Stomach (tissue), 4 donors: ENCODE data around the gene RPL36A.

Experiments
- EP300 ChIP-seq: sonication (generic); formaldehyde crosslinking; IDR thresholded peaks from one replicate; pipeline ENCODE4 v1.6.1; 2017; ENCODE audit warnings: antibody characterized with exemption
- POLR2A ChIP-seq, 4 donors: fragments of 450-650 bp; IDR thresholded peaks; one replicate each; pipeline ENCODE4 v1.6.1; 2016; ENCODE audit warnings: antibody characterized with exemption in 4 of 4, control low read depth in 2 of 4, mild to moderate bottlenecking in 1 of 4, moderate library complexity in 1 of 4
- POLR2AphosphoS5 ChIP-seq, 3 donors: sonication (generic); formaldehyde crosslinking; IDR thresholded peaks; one replicate each; pipeline ENCODE4 v1.6.1; 2016; ENCODE audit warnings: antibody characterized with exemption in 3 of 3
- TF ChIP-seq, protein P1 (sequence below), 7 experiments: fragments of 450-650 bp in 4 of 7; fragments of 200-600 bp in 3 of 7; sonication (generic) in 3 of 7; IDR thresholded peaks; one replicate each; pipeline ENCODE4 v1.5.1; 2016 to 2019; ENCODE audit warnings: antibody characterized with exemption in 7 of 7, control low read depth in 2 of 7, mild to moderate bottlenecking in 1 of 7

DNA sequence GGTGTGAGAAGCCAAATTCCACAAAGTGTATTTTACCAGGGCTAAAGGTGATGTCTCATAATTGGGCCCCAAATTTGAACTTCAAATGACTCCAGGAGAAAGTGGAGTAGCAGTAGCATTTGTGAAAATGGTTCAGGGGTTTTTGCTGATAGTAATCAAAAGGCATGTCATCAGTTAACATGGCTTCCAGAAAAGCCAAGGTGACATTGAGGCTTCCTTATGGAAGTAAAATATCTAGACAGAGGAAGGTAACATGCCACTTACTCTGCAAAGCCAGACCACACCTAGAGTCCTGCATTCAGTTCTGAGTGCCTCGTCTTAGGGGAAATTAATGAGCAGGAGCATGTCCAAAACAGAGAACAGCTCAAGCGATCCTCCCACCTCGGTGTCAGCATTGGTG lies 2.2 kb upstream of the RPL36A start:
- TF ChIP-seq, protein P1, sequence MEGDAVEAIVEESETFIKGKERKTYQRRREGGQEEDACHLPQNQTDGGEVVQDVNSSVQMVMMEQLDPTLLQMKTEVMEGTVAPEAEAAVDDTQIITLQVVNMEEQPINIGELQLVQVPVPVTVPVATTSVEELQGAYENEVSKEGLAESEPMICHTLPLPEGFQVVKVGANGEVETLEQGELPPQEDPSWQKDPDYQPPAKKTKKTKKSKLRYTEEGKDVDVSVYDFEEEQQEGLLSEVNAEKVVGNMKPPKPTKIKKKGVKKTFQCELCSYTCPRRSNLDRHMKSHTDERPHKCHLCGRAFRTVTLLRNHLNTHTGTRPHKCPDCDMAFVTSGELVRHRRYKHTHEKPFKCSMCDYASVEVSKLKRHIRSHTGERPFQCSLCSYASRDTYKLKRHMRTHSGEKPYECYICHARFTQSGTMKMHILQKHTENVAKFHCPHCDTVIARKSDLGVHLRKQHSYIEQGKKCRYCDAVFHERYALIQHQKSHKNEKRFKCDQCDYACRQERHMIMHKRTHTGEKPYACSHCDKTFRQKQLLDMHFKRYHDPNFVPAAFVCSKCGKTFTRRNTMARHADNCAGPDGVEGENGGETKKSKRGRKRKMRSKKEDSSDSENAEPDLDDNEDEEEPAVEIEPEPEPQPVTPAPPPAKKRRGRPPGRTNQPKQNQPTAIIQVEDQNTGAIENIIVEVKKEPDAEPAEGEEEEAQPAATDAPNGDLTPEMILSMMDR (IDR thresholded peaks at IDR 0.05) = no peak
- TF ChIP-seq POLR2AphosphoS5 (IDR thresholded peaks at IDR 0.05) (no peak), POLR2A (IDR thresholded peaks at IDR 0.05) (no peak), EP300 (no peak)
